Activated CD8-positive, alpha-beta memory T cell treated with anti-CD3 and anti-CD28 coated beads for 48 hours (primary cell): ENCODE measurements around the gene INTS2.
"Not testable (repeated sequence)": the region's sequence is repeated elsewhere in the genome, so short reads cannot be mapped to it uniquely, and the experiment has no call there.

Experiments used
- DNase-seq, 3 experiments: peaks; one replicate each; pipeline ENCODE4 v3.0.0-alpha.2; 2020; ENCODE audit warnings: low read depth in 2 of 3, low spot score in 2 of 3

The INTS2 gene, protein sequence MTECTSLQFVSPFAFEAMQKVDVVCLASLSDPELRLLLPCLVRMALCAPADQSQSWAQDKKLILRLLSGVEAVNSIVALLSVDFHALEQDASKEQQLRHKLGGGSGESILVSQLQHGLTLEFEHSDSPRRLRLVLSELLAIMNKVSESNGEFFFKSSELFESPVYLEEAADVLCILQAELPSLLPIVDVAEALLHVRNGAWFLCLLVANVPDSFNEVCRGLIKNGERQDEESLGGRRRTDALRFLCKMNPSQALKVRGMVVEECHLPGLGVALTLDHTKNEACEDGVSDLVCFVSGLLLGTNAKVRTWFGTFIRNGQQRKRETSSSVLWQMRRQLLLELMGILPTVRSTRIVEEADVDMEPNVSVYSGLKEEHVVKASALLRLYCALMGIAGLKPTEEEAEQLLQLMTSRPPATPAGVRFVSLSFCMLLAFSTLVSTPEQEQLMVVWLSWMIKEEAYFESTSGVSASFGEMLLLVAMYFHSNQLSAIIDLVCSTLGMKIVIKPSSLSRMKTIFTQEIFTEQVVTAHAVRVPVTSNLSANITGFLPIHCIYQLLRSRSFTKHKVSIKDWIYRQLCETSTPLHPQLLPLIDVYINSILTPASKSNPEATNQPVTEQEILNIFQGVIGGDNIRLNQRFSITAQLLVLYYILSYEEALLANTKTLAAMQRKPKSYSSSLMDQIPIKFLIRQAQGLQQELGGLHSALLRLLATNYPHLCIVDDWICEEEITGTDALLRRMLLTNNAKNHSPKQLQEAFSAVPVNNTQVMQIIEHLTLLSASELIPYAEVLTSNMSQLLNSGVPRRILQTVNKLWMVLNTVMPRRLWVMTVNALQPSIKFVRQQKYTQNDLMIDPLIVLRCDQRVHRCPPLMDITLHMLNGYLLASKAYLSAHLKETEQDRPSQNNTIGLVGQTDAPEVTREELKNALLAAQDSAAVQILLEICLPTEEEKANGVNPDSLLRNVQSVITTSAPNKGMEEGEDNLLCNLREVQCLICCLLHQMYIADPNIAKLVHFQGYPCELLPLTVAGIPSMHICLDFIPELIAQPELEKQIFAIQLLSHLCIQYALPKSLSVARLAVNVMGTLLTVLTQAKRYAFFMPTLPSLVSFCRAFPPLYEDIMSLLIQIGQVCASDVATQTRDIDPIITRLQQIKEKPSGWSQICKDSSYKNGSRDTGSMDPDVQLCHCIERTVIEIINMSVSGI

DNA sequence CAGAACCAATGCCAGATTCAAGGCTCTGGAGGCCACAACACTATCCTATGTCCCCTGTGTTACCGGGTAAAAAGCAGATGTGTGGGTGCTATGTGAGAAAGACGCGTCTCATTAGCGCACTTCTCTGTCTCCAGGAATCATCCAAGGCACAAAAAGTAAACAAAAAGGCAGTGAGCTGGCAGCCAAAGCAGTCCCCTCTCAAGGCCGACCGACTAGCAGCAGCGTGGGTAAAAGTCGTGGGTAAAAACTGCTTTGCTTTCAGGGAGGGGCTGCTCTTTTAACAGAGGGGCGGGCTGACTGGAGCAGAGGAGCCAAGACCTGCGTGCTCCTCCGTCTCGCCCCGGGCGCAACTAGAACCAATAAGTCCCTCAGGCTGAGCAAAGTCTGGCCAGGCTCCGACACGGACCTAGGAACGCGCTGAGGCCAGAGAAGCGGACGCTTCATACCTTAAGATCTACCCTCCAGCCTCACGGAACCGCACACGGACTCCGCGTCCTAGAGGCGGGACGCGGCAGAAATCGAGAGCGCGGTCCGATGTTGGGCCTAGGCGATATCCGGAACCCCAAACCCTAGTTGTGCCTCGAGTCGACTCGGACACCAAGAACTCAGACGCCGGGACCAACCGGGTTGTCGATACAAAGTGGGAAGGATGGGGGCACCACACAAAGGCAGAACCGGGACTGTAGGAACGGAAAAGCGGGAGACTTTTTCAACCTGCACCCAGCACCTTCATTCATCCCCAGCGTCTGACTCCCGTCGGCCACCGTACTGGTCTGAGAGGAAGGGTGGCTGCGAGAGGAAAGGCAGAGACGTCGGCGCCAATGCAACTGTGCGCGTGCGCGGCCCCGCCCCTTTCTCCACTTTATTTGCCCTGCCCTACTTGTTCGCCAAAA, at the start of gene INTS2:
TSS of gene INTS2 (minus strand) at position 775 of the 893 bp plus-strand sequence. CDS start 1,338 bp downstream, outside the sequence.
- peak; percentile 82 to 97 (median 85) for DNase-seq

DNA sequence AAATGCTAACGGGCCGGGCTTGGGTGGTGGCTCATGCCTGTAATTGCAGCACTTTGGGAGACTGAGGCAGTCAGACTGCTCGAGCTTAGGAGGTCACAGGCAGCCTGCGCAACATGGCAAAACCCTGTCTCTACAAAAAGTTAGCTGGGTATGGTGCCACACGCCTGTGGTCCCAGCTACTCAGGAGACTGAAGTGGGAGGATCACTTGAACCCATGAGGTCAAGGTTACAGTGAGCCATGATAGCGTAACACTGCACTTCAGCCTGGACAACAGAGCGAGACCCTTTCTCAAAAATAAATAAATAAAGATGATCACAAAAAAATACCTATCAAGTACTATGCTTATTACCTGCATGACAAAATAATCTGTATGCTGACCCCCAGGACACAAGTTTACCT, 46.3 kb upstream of the INTS2 start:
- DNase-seq: no peak

DNA sequence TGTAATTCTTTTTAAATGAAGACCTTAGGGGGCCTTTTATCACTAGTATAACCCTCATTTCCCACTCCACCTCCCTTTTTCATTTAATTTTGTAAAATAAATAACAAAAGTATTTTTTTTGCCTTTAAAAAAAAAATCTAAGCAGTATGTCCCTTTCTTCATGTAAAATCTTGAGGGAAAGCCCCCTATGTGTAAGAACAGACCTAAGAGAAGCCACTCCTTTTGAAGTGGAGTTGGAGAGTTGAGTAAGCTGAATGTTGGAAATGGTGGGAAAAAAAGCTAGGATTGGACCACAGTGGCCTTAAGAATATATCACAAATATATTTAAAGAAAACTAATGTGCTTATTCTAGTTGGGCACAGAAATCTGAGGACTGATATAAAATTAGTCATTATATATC, 44.5 kb upstream of the INTS2 start:
- no peak for DNase-seq

DNA sequence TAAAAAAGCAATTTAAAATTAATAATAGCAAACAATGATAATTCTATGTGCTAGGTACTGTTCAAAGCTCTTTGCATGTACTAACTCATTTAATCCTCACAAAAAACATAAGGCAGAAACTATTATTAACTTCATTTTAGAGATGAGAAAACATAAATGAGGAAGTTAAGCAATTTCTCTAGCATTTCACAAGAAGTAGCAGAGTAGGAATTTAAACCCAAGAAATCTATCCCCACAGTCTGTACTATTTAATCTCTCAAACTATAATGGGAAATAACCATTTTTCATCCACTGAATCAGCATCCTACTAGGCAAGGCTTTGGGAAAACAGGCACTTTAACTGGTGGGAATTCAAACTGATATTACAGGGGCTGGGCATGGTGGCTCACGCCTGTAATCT, 42.2 kb upstream of the INTS2 start:
- DNase-seq: no peak

DNA sequence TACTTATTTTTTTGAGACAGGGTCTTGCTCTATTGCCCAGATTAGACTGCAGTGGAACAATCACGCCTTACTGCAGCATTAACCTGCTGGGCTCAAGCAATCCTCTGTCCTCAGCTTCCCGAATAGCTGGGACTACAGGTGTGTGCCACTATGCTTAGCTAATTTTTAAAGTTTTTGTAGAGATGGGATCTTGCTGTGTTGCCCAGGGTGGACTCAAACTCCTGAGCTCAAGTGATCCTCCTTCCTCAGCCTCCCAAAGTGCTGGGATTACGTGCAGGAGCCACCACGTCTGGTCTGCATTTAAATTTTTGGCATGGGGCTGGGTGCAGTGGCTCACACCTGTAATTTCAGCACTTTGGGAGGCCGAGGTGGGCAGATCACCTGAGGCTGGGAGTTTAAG, 41.0 kb upstream of the INTS2 start:
- no peak for DNase-seq

DNA sequence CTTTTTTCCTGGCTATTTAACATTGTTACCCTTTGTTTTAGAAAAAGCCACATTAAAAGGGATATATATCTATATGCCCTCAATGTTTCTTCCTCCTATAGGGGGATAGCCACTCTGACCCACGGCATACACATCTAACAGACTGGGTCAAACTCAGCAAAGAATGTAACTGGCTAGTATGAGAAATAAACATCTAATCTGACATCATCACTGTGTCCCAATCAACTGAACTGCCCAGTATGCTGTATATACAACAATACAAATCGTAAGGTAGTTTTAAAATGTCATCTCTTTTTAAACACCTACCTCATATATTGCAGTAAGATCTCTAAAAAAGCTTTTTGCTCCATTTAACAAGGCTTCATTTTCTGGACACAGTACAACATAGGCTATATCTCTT, 39.9 kb upstream of the INTS2 start:
- no peak for DNase-seq

DNA sequence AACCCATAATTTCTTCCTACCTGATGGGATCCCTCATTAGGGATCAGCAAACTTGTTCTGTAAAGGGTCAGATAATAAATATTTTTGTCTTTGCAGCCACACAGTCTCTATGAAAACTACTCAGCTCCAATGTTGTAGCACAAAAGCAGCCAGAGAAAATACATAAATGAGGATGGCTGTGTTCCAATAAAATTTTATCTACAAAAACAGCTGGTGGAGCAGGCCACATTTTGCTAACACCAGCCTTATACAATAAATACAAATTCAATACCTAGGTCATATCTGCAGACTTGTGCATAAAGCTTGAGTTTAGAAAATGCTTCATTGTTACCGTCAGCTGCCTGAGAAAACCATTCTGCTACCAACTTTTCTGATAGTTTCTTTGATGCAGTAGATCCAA, 38.4 kb upstream of the INTS2 start:
- DNase-seq: no peak

DNA sequence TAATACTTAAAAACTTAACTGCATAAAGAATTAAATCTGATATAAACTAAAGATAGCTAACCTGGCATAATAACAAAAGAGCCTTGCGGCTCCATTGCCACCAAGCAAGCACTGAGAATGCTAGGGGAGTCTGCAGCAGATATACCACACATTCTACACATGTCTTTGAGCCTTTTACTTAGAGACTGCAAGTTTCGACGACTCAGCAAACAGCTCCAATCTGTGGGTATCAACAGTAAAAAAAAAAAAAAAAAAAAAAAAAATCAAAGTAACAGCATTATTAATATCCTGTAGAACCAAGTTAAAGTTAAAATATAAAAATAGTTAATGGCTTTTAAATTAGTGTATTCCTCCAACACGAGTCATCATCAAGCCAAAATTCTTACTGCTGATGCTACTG, 27.8 kb upstream of the INTS2 start:
- no peak for DNase-seq

DNA sequence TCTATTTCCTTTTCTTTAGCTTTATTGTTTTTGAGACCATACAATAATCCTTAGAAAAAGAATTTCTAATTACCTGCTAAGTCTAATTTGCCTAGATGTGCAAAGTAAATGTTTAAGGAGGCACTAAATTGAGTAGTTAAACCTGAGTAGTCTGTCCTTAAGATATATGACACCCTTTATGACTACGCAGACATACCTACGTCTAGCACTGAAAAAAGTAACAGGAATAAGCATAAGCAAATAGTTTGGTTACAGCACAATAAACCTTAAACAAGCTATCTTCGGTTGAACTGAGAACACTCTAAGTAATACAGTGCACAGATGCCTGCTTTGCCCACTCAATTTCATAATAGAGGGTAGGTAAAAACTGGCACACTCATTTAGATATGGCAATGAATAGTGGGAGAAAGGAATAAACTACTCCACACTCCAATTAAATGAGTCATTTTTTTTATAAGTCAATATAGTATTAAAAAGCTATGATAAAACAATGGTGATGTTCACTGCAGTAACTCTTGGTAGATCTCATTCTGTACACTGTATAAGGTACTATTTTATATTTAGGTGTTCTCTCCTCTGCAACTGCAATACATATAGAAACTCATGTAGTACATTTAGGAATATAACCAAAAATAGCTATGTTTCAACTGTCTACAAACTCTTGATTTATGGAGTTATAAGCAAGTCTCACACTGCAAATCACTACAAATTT, 19.7 kb upstream of the INTS2 start:
- no peak for DNase-seq

DNA sequence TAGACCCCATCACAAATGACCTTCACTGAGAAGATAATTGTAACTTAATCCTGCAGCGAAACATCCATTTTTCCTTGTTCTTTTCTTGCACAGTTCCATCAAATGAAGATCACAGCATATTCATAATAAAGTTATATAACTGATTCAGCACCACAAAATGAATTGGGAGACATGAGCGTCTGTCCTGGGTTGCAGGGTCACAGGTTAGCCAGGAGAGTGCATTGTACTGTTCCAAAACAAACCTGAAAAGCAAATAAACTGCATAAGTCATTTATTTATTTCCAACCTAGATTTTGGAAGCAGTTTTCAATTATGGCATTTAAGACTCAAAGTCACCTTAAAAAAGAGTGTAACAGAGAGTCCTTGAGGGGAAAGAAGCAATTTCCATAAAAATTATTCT, 18.6 kb upstream of the INTS2 start:
- no peak for DNase-seq

DNA sequence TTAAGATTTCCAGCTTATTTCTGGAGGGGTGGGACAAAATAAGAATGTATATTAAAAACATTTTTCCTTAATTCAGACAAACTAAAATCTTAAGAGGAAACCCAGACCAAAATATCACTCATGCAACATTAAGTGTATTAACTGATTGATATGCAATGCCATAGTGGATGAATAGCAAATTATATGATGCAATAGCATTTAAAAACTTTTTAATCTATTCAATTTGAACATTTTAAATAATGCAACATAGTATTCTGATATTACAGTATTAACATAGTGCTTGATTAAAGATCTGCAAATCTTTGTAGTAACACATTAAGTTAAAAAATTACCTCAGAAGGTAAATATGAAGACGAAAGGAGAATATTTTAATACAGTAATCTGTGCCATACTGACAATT, 15.3 kb upstream of the INTS2 start:
- no peak for DNase-seq

DNA sequence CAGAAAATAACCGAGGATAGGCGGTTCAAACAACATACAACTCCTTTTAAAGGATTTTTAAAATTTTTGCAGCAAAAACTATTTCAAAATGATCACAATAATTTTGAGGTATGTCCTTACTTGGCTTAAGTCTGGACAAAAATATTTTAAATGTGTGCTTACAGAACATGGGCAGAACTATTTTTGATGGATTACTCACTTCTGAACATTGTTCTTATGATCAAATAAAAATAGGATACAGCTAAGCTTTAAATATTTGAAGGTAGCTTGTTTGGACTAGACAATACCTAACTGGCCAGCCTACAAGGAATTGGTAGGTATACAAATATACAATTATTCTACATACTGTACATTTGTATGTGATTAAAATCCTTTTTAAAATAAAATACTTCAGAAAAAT, 14.3 kb upstream of the INTS2 start:
- no peak for DNase-seq

DNA sequence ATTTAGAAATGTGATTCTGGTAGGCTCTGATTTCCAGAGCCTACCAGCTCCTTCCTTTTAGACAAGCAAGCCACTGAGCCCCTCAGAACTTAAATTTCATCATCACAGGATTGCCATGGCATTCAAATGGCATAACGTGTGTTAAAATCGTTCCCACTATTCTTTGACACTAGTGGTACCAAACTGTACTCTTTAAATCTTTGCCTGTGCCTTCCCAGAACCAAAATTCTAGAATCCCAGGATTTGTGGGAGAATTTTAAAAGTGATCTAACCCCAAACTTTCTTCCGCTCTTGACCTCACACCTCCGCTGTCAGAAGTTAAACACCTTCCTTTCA, 287 bp upstream of the INTS2 start:
- no peak for DNase-seq

DNA sequence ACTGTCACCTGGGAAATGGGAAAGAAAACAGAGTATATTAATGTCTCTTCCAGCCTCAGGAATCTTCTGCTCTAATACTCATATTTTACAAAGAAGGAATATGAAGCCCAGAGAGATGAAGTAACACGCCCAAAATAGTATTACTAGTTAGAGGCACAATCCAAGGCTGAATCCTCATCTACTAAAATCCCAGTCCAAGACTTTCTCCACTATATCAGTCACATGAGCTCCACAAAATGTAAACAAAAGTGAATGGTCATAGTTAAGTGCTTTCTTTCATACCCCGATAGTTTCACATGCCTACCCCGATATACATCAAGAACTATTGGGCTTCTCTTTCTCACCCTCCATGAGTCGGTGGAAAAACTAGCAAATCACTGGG, 965 bp downstream of the INTS2 start:
- DNase-seq: no peak

DNA sequence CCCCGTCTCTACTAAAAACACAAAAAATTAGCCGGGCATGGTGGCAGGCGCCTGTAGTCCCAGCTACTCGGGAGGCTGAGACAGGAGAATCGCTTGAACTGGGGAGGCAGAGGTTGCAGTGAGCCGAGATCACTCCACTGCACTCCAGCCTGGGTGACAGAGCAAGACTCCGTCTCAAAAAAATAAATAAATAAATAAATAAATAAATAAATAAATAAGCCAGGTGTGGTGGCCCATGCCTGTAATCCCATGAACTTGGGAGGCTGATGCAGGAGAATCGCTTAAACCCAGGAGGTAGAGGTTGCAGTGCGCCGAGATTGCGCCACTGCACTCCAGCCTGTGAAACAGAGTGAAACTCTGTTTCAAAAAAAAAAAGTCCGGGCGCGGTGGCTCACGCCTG, 12.6 kb downstream of the INTS2 start:
- not testable (repeated sequence) for DNase-seq

DNA sequence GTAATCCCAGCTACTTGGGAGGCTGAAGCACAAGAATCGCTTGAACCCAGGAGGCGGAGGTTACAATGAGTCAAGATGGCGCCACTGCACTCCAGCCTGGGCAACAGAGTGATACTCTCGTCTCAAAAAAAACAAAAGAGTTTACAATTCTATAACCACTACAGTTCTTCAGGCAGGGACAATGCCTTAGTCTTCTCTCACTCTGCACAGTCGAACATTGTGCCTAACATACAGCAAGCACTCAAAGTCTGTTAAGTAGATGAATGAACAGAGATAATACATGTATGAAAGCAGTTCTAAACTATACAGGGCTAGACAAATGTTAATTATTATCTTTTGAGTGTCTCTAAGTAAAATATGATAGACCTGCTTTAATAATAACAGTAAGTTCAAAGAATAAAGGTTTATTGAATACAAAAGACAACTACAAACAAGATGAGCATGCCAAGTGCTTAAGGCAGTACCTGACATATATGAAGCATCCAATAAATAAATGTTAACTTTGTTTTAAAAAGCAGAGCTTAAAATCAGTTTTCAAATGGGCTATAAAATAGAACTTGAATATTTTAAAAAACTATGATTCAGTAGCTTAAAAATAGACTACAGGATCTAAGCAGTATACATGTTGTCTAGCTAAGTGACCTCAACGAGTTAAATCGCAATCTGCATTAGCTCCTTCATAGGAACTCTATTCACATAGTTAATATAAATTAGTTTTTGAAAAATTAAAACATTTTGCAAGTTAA, 19.3 kb downstream of the INTS2 start:
- no peak for DNase-seq

DNA sequence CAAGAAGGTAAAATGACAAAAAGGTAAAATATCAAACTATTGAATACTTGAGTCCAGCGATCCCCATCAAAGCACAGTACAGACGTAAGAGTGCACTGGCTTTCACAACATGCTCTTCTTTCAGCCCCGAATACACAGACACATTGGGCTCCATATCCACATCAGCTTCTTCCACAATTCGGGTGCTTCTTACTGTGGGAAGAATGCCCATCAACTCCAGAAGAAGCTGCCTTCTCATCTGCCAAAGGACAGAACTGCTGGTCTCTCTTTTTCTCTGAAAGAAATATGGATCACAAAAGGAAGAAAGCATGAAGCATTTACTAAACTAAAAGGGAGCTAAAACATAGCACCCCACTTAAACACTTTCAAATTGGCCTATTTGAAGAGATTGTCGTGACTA, 20.4 kb downstream of the INTS2 start:
- no peak for DNase-seq

DNA sequence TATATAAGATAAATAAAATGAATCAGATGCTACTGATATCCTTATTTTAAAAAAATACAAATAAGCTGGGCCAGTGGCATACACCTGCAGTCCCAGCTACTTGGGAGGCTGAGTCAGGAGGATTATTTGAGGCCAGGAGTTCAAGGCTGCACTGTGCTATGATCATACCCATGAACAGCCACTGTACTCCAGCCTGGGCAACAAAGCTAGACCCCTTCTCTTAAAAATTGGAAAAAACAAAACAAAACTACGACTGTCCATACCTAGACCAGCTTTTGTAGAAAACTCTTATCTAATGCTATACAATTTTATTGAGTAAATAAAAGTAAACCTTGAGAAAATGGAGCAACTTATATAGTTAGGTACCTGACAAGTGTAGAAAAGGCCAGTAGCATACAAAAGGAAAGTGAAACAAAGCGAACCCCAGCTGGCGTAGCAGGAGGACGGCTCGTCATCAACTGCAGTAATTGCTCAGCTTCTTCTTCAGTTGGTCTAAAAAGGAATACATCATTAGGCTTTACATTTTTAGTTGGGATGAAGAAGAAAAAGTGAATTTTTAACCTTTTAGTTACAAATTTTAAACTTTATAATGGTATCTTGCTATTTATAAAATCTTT, 23.6 kb downstream of the INTS2 start:
- no peak for DNase-seq

DNA sequence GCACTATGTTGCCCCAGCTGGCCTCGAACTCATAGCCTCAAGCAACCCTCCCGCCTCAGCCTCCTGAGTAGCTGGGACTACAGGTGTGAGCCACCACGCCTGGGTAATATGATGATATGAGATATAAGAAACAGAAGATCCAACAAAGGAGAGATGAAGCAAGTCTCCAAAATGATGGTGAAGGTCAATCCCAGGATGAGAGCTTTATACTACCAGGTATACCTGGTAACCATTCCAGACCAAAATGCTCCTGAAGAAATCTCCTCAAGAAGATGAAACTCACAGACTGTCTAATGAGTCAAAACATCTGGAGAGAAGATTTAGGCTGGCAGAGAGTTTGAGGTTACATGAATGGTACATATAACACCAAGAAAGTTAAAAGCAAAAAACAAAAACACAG, 24.5 kb downstream of the INTS2 start:
- no peak for DNase-seq
